ENCODE data around the gene IGFBP7. TPM values are rescaled to one million over a fixed set of nuclear protein-coding genes. Genes with fewer than 3 reads are reported as not detected.

The IGFBP7 gene
- total RNA-seq, 2 experiments from 2014 or later = not detected

DNA sequence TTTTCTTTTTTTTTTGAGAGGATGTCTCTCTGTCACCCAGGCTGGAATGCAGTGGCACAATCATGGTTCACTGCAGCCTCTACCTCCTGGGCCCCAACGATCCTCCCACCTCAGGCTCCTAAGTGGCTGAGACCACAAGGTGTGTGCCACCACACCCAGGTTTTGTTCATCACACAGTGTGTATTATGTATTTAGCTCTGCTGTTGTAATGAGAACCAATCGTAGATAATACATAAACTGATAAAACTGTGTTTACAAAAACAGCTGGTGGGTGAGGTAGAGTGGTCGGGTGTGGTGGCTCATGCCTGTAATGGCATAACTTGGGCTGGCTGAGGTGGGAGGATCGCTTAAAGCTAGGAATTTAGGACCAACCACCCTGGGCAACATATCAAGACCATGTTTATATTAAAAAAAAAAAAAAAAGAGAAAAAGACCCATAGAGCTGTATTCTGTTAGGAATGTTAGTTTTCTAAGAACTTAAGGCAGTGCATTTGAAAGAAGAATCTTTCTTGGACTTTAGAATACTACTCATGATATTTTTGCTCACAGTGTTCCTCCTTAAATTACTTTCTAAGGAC, 96.6 kb downstream of the IGFBP7 start:
- ChIA-PET CTCF (no interaction called here), POLR2A (interaction anchor here (1.4 kb wide), 1 partner anchor 26 kb away, joined by 4 read pairs; no protein-coding TSS in a partner anchor)
- no peak overlapping the region for H3K4me3 Mint-ChIP-seq
- no peaks in the 10 kb centered on the region for H3K9me3 Mint-ChIP-seq
- peaks cover under 1% of the 10 kb centered on the region for H3K4me1 Mint-ChIP-seq (ENCODE audit: low read depth)
- TF ChIP-seq CTCF (IDR thresholded peaks at IDR 0.05) = no peak
- H3K36me3 Mint-ChIP-seq (ENCODE audit: low read depth) = peaks cover 50% of the 10 kb centered on the region
- H3K27me3 Mint-ChIP-seq = no peaks in the 10 kb centered on the region
- intact Hi-C loops (cut with micrococcal nuclease) = no loop called here
- no peak overlapping the region for H3K27ac Mint-ChIP-seq
- DNase-seq (no peak), ATAC-seq (no peak)

DNA sequence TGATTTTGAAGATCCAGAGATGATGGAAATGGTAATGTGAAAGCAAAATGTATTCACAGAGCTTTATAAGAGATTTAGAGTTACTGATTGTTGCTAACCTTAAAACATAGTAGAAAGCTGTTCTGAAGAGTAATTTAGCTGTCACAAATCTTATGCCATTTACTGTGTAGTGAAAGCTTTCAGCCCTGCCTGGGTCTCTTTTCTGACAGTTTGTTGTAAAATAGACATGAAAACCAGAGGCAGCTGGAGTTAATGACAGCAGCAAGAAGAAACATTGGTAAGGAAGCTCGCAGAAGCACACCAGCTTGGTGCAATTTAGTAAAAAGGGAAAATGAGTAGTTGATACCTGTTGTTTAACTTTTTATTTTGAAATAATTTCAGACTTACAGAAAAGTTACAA, 110.4 kb downstream of the IGFBP7 start:
- ChIA-PET CTCF (no interaction called here), POLR2A (interaction anchor here (1.0 to 1.3 kb wide), 2 partner anchors 22 to 28 kb away, joined by 3 to 4 read pairs; partner anchors contain the start of gene NOA1)
- Mint-ChIP-seq H3K4me1 (ENCODE audit: low read depth) (peaks cover 7% of the 10 kb centered on the region), H3K4me3 (no peak overlapping the region), H3K27ac (no peak overlapping the region), H3K36me3 (ENCODE audit: low read depth) (peaks cover 45% of the 10 kb centered on the region), H3K9me3 (no peaks in the 10 kb centered on the region), H3K27me3 (no peaks in the 10 kb centered on the region)
- TF ChIP-seq CTCF (IDR thresholded peaks at IDR 0.05) = no peak
- ATAC-seq (no peak), DNase-seq (no peak)
- intact Hi-C loops (cut with micrococcal nuclease) = no loop called here

DNA sequence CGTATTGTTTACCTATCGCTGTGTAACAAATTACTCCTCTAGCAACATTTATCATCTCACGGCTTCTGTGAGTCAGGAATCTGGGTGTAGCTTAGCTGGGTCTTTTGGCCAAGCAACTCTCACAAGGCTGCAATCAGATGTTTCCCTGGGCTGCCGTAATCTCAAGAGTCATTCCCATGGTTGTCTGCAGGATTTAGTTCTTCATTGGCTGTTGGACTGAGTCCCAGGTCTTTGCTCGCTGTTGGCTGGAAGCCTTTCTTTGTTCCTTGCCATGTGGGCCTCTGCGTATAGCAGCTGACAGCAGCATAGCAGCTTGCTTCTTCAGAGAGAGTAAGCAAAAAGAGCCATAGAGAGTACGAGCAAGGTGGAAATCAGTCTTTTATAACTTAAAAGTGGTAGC, 114.7 kb downstream of the IGFBP7 start:
- no peak for ATAC-seq

DNA sequence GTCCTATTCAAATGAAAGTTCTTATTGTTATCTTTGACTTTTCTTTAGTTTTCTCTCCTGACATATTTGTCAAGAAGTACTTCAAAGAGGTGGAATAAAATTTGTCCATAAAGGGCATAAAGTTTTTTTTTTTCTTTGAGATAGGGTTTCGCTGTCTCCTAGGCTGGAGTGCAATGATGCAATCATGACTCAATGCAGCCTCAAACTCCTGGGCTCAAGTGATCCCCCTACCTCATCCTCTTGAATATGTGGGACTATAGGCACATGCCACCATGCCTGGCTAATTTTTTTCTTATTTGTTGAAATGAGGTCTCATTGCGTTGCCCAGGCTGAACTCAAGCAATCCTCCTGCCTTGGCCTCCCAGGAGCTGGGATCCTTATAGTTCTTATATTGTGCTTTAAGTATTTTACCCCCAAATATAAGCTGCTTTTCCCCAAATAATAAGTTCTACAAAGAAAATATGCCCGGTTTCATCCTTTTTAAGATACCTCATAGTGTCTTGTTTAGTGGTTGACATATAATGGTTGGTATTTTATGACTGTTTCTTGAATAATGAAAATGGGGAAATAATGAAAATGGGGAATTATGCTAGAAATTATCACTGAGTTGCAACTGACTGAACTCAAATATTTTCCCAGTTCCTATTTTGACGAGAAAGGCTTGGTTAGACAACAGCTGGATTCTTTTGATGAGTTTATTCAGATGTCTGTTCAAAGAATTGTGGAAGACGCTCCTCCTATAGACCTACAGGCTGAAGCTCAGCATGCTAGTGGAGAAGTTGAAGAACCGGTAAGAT, 119.9 kb downstream of the IGFBP7 start:
- intact Hi-C loops (cut with micrococcal nuclease) = no loop called here
- no peak overlapping the region for H3K4me3 Mint-ChIP-seq
- peak overlapping the region; percentile 70 for H3K27ac Mint-ChIP-seq
- H3K9me3 Mint-ChIP-seq = no peaks in the 10 kb centered on the region
- no peak for TF ChIP-seq CTCF (IDR thresholded peaks at IDR 0.05)
- CTCF ChIA-PET = interaction anchor here (1.5 kb wide), 2 partner anchors 10 to 17 kb away, joined by 3 to 4 read pairs; no protein-coding TSS in a partner anchor
- DNase-seq (no peak), ATAC-seq (no peak)
- H3K36me3 Mint-ChIP-seq (ENCODE audit: low read depth) = peaks cover 70% of the 10 kb centered on the region
- peaks cover 39% of the 10 kb centered on the region for H3K4me1 Mint-ChIP-seq (ENCODE audit: low read depth)
- POLR2A ChIA-PET = interaction anchor here (0.9 to 7.6 kb wide), 3 partner anchors 8 to 522 kb away, joined by 3 to 64 read pairs (median 5); partner anchors contain the start of genes NOA1 and POLR2B
- H3K27me3 Mint-ChIP-seq = no peaks in the 10 kb centered on the region

More for the DNA sequence above, 114.7 kb downstream of the IGFBP7 start:
- Mint-ChIP-seq H3K9me3 (no peaks in the 10 kb centered on the region), H3K4me3 (no peak overlapping the region), H3K27me3 (no peaks in the 10 kb centered on the region), H3K36me3 (ENCODE audit: low read depth) (peaks cover 62% of the 10 kb centered on the region), H3K4me1 (ENCODE audit: low read depth) (peaks cover 21% of the 10 kb centered on the region), H3K27ac (no peak overlapping the region)
- ChIA-PET POLR2A (interaction anchor here (0.8 kb wide), 1 partner anchor 15 kb away, joined by 3 read pairs; no protein-coding TSS in a partner anchor), CTCF (no interaction called here)
- intact Hi-C loops (cut with micrococcal nuclease) = no loop called here
- no peak for TF ChIP-seq CTCF (IDR thresholded peaks at IDR 0.05)
- DNase-seq = no peak

DNA sequence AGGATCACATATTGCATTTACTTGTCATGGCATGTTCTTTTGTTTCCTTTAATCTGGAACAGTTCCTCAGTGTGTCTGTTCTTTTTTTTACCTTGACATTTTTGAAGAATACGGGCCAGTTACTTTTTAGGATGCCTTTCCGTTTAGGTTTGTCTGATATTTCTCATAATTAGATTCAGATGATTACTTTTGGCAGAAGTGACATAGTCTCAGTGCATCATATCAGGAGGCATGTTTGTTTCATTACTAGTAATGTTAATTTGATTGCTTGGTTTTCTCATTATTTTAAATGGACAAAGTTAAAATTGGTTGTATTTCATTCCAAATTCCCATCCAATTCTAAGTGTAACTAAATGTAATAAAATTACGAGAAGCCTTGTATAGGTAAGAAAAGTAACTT, 123.2 kb downstream of the IGFBP7 start:
- intact Hi-C loops (cut with micrococcal nuclease) = no loop called here
- no peaks in the 10 kb centered on the region for H3K9me3 Mint-ChIP-seq
- H3K27me3 Mint-ChIP-seq = no peaks in the 10 kb centered on the region
- no peak overlapping the region for H3K4me3 Mint-ChIP-seq
- POLR2A ChIA-PET = interaction anchor here (1.5 to 7.6 kb wide), 2 partner anchors 8 to 26 kb away, joined by 4 to 64 read pairs; partner anchors contain the start of genes NOA1 and POLR2B
- H3K36me3 Mint-ChIP-seq (ENCODE audit: low read depth) = peaks cover 65% of the 10 kb centered on the region
- DNase-seq = no peak
- H3K27ac Mint-ChIP-seq = peak overlapping the region; percentile 55
- peaks cover 59% of the 10 kb centered on the region for H3K4me1 Mint-ChIP-seq (ENCODE audit: low read depth)
- CTCF ChIA-PET = no interaction called here
- ATAC-seq = no peak
- no peak for TF ChIP-seq CTCF (IDR thresholded peaks at IDR 0.05)

All from activated CD8-positive, alpha-beta T cell treated with anti-CD3 and anti-CD28 coated beads for 36 hours (primary cell).